Tibial nerve (tissue), 4 donors: ENCODE measurements around the gene TRAF7. TPM values are rescaled to one million over a fixed set of nuclear protein-coding genes. Genes with fewer than 3 reads are reported as not detected.

Experiments used
- DNase-seq, 2 donors: peaks; one replicate each; pipeline ENCODE4 v3.0.0-alpha.2; 2019; ENCODE audit warnings: low spot score in 2 of 2
- H3K27ac ChIP-seq, 4 donors: fragments of 200-600 bp; sonication (generic) in 3 of 4; one replicate each; pipeline ENCODE4 v1.5.1; 2017 to 2019; ENCODE audit warnings: mild to moderate bottlenecking in 1 of 4
- H3K27me3 ChIP-seq, 2 donors: fragments of 200-600 bp; sonication (generic) in 1 of 2; one replicate each; pipeline versions ENCODE4 v1.5.1 to v1.6.0; 2017 to 2019
- H3K36me3 ChIP-seq, 3 donors: fragments of 200-600 bp; sonication (generic); one replicate each; pipeline ENCODE4 v1.5.1; 2018 to 2019
- H3K4me1 ChIP-seq, 4 donors: fragments of 200-600 bp; sonication (generic) in 3 of 4; one replicate each; pipeline ENCODE4 v1.5.1; 2017 to 2019
- H3K4me3 ChIP-seq, 4 donors: fragments of 200-600 bp; sonication (generic) in 3 of 4; one replicate each; pipeline ENCODE4 v1.5.1; 2017 to 2019; ENCODE audit warnings: mild to moderate bottlenecking in 1 of 4, moderate library complexity in 1 of 4
- H3K9me3 ChIP-seq, 4 donors: fragments of 200-600 bp; sonication (generic) in 3 of 4; one replicate each; pipeline ENCODE4 v1.5.1; 2017 to 2019
- CTCF ChIP-seq, 5 experiments: fragments of 200-600 bp in 3 of 5; fragments of 450-650 bp in 2 of 5; sonication (generic) in 3 of 5; IDR thresholded peaks; one replicate each; pipeline ENCODE4 v1.5.1; 2016 to 2019; ENCODE audit warnings: antibody characterized with exemption in 5 of 5, mild to moderate bottlenecking in 3 of 5, moderate library complexity in 2 of 5
- EP300 ChIP-seq, 2 donors: sonication (generic); formaldehyde crosslinking; IDR thresholded peaks; one replicate each; pipeline ENCODE4 v1.6.1; 2017; ENCODE audit warnings: antibody characterized with exemption in 2 of 2, mild to moderate bottlenecking in 1 of 2
- POLR2A ChIP-seq, 2 donors: fragments of 450-650 bp; IDR thresholded peaks; one replicate each; pipeline ENCODE4 v1.6.1; 2017; ENCODE audit warnings: antibody characterized with exemption in 2 of 2, mild to moderate bottlenecking in 2 of 2, moderate library complexity in 2 of 2
- WGBS, 2 donors: methylation state at CpG; one replicate each; pipeline ENCODE4 v1.1.5; 2018; 5-methylcytosine and 5-hydroxymethylcytosine counted together
- total RNA-seq, 4 donors: library from RNA; depleted of rRNA; stranded (reverse); fragments of >200 nt; gene quantifications; one replicate each; pipeline ENCODE4 v1.1.0, GENCODE V29; 2016

The TRAF7 gene
- total RNA-seq, 4 donors from 2014 or later: 29.1 to 53.7 (median 38.4) TPM

GRCh38 chr16:2204416-2205103 is 49.0 kb downstream of the TRAF7 start:
- Histone ChIP-seq H3K27me3 (no peaks in the 10 kb centered on the region), H3K36me3 (peaks cover 0 to 32% (median 14%) of the 10 kb centered on the region in 3 donors), H3K9me3 (no peaks in the 10 kb centered on the region), H3K4me3 (peak overlapping the region; percentile 65 to 85 (median 66)), H3K4me1 (peaks cover 0 to 28% (median 12%) of the 10 kb centered on the region in 4 donors), H3K27ac (peak overlapping the region; percentile 93 to 99 (median 94))
- TF ChIP-seq EP300 (IDR thresholded peaks at IDR 0.05) (no peak), POLR2A (IDR thresholded peaks at IDR 0.05) (no peak), CTCF (IDR thresholded peaks at IDR 0.05) (no peak)
- WGBS, 2 donors: 75 to 81% methylated on average over 13 of the region's 13 CpGs
- DNase-seq: no peak

- WGBS, 2 donors: 0 to 1% methylated on average over 21 to 74 of the region's 93 CpGs
These were observed 49.8 kb downstream of the TRAF7 start, which contains the start of gene MLST8 for GRCh38 chr16:2205104-2205966. TSS of gene MLST8 (plus strand) at chr16:2205454. CDS start at chr16:2206086, 632 bp downstream.

GRCh38 chr16:2205967-2206313 is 50.4 kb downstream of the TRAF7 start:
- peaks cover 0 to 42% (median 14%) of the 10 kb centered on the region in 3 donors for H3K36me3 ChIP-seq
- no peaks in the 10 kb centered on the region for H3K27me3 ChIP-seq
- peak overlapping the region; percentile 93 to 99 (median 94) for H3K27ac ChIP-seq
- no peaks in the 10 kb centered on the region for H3K9me3 ChIP-seq
- no peak for TF ChIP-seq EP300 (IDR thresholded peaks at IDR 0.05)
- TF ChIP-seq POLR2A (IDR thresholded peaks at IDR 0.05): no peak
- peak in 1 of 5 experiments; percentile 4 for TF ChIP-seq CTCF (IDR thresholded peaks at IDR 0.05)
- H3K4me1 ChIP-seq: peaks cover 0 to 35% (median 12%) of the 10 kb centered on the region in 4 donors
- WGBS, 2 donors: 0 to 7% methylated on average over 4 to 16 of the region's 16 CpGs
- H3K4me3 ChIP-seq: peak overlapping the region; percentile 65 to 85 (median 66)
- peak in 1 of 2 donors; percentile 21 for DNase-seq

More at GRCh38 chr16:2205104-2205966, 49.8 kb downstream of the TRAF7 start, which contains the start of gene MLST8:
- Histone ChIP-seq H3K27ac (peak within 1 kb of the TSS; percentile 93 to 99 (median 94)), H3K36me3 (peaks cover 0 to 40% (median 14%) of the 10 kb centered on the region in 3 donors), H3K4me3 (peak within 1 kb of the TSS; percentile 65 to 85 (median 66)), H3K4me1 (peaks cover 0 to 30% (median 12%) of the 10 kb centered on the region in 4 donors), H3K27me3 (no peaks in the 10 kb centered on the region), H3K9me3 (no peaks in the 10 kb centered on the region)
- DNase-seq: peak; percentile 71
- TF ChIP-seq CTCF (IDR thresholded peaks at IDR 0.05) (peak in 3 of 5 experiments; percentile 9 to 59 (median 16)), EP300 (IDR thresholded peaks at IDR 0.05) (peak in 1 of 2 donors; percentile 95), POLR2A (IDR thresholded peaks at IDR 0.05) (peak; percentile 73 to 81)

- H3K4me1 ChIP-seq: peaks cover 0 to 35% (median 12%) of the 10 kb centered on the region in 4 donors
- TF ChIP-seq CTCF (IDR thresholded peaks at IDR 0.05): no peak
- WGBS, 2 donors: 80 to 88% methylated on average over 17 to 18 of the region's 18 CpGs
- H3K36me3 ChIP-seq: peaks cover 0 to 42% (median 14%) of the 10 kb centered on the region in 3 donors
- H3K4me3 ChIP-seq: peak overlapping the region; percentile 65 to 85 (median 66)
- H3K27ac ChIP-seq: peak overlapping the region in 3 of 4 donors; percentile 93 to 99 (median 94)
- H3K27me3 ChIP-seq: no peaks in the 10 kb centered on the region
- H3K9me3 ChIP-seq: no peaks in the 10 kb centered on the region
- no peak for DNase-seq
These were observed 50.8 kb downstream of the TRAF7 start for GRCh38 chr16:2206420-2206779.
